ENCODE data around the gene ZNF791. TPM values are rescaled to one million over a fixed set of nuclear protein-coding genes. Genes with fewer than 3 reads are reported as not detected.

Gene ZNF791
- total RNA-seq, 3 donors from 2014 or later = 22.4 to 35.3 (median 34.7) TPM

- no peaks in the 10 kb centered on the region for H3K4me1 ChIP-seq
Measured at GRCh38 chr19:12597594-12597993, 13.1 kb upstream of the ZNF791 start.

GRCh38 chr19:12603714-12604113 lies 7.0 kb upstream of the ZNF791 start:
- TF ChIP-seq, protein P1, sequence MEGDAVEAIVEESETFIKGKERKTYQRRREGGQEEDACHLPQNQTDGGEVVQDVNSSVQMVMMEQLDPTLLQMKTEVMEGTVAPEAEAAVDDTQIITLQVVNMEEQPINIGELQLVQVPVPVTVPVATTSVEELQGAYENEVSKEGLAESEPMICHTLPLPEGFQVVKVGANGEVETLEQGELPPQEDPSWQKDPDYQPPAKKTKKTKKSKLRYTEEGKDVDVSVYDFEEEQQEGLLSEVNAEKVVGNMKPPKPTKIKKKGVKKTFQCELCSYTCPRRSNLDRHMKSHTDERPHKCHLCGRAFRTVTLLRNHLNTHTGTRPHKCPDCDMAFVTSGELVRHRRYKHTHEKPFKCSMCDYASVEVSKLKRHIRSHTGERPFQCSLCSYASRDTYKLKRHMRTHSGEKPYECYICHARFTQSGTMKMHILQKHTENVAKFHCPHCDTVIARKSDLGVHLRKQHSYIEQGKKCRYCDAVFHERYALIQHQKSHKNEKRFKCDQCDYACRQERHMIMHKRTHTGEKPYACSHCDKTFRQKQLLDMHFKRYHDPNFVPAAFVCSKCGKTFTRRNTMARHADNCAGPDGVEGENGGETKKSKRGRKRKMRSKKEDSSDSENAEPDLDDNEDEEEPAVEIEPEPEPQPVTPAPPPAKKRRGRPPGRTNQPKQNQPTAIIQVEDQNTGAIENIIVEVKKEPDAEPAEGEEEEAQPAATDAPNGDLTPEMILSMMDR (IDR thresholded peaks at IDR 0.05) = no peak
- TF ChIP-seq POLR2A (IDR thresholded peaks at IDR 0.05) = no peak
- TF ChIP-seq POLR2AphosphoS5 (IDR thresholded peaks at IDR 0.05) = no peak
- H3K4me3 ChIP-seq = no peak overlapping the region
- H3K36me3 ChIP-seq = no peaks in the 10 kb centered on the region
- no peak for DNase-seq (ENCODE audit: low spot score in 2 of 2)
- no peaks in the 10 kb centered on the region for H3K9me3 ChIP-seq
- H3K4me1 ChIP-seq = no peaks in the 10 kb centered on the region
- H3K27ac ChIP-seq = no peak overlapping the region
- no peaks in the 10 kb centered on the region for H3K27me3 ChIP-seq
- intact Hi-C loops (cut with DNase I; ENCODE audit: low total_unique reads) = no loop called here

More at GRCh38 chr19:12597594-12597993, 13.1 kb upstream of the ZNF791 start:
- H3K27ac ChIP-seq = no peak overlapping the region
- TF ChIP-seq, protein P1 (IDR thresholded peaks at IDR 0.05) = no peak
- TF ChIP-seq POLR2AphosphoS5 (IDR thresholded peaks at IDR 0.05) (no peak), POLR2A (IDR thresholded peaks at IDR 0.05) (no peak)
- no peak overlapping the region for H3K4me3 ChIP-seq
- H3K27me3 ChIP-seq = no peaks in the 10 kb centered on the region
- intact Hi-C loops (cut with DNase I; ENCODE audit: low total_unique reads) = no loop called here
- no peak for DNase-seq (ENCODE audit: low spot score in 2 of 2)
- no peaks in the 10 kb centered on the region for H3K9me3 ChIP-seq
- no peaks in the 10 kb centered on the region for H3K36me3 ChIP-seq

- H3K27ac ChIP-seq = no peak overlapping the region
- DNase-seq (ENCODE audit: low spot score in 2 of 2) = no peak
- H3K36me3 ChIP-seq = no peaks in the 10 kb centered on the region
- intact Hi-C loops (cut with DNase I; ENCODE audit: low total_unique reads) = no loop called here
- no peaks in the 10 kb centered on the region for H3K27me3 ChIP-seq
- no peaks in the 10 kb centered on the region for H3K9me3 ChIP-seq
- no peak overlapping the region for H3K4me3 ChIP-seq
- TF ChIP-seq, protein P1 (IDR thresholded peaks at IDR 0.05) = no peak
- TF ChIP-seq POLR2A (IDR thresholded peaks at IDR 0.05) = no peak
- TF ChIP-seq POLR2AphosphoS5 (IDR thresholded peaks at IDR 0.05) = no peak
- no peaks in the 10 kb centered on the region for H3K4me1 ChIP-seq
Measured at GRCh38 chr19:12606796-12607195, 3.9 kb upstream of the ZNF791 start.

DNA sequence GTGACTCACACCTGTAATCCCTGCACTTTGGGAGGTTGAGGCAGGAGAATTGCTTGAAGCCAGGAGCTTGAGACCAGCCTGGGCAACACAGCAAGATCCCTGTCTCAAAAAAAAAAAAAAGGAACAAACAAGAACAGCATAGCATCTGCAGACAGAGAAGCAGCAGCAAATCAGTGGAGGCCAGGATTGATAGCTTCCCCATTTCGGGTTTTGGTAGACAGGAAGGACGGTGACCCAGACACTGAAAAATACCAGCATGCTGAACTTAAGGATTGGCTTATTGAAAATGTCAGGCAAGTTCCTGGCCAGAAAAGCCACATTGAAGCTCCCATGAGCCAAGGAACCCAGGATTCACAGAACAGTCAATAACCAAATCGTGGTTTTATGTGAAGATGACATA lies 3.1 kb upstream of the ZNF791 start:
- H3K4me3 ChIP-seq = no peak overlapping the region
- H3K27me3 ChIP-seq = no peaks in the 10 kb centered on the region
- no peaks in the 10 kb centered on the region for H3K4me1 ChIP-seq
- H3K36me3 ChIP-seq = no peaks in the 10 kb centered on the region
- no peak for DNase-seq (ENCODE audit: low spot score in 2 of 2)
- H3K27ac ChIP-seq = no peak overlapping the region
- no peaks in the 10 kb centered on the region for H3K9me3 ChIP-seq
- intact Hi-C loops (cut with DNase I; ENCODE audit: low total_unique reads) = no loop called here
- no peak for TF ChIP-seq POLR2A (IDR thresholded peaks at IDR 0.05)
- no peak for TF ChIP-seq POLR2AphosphoS5 (IDR thresholded peaks at IDR 0.05)
- TF ChIP-seq, protein P1 (IDR thresholded peaks at IDR 0.05) = no peak

DNA sequence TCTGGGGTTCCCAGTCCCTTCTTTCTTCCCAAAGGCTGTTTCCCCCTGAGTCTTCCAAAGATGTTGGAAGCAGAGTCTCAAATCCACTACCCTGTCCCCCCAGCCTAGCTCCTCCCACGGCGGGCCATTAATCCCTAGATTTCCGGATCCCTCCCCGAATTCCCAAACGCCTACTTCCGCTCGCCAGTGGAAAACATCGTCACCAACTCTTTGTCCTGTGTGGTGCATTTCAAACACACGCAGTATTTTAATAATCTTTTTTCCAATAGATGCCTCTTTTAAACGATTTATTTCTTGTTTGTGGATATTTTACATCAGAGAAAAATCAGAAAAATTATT lies 610 bp downstream of the ZNF791 start:
- H3K27me3 ChIP-seq = no peaks in the 10 kb centered on the region
- peak overlapping the region; percentile 84 to 100 (median 91) for H3K4me3 ChIP-seq
- no peaks in the 10 kb centered on the region for H3K36me3 ChIP-seq
- intact Hi-C loops (cut with DNase I; ENCODE audit: low total_unique reads) = no loop called here
- H3K4me1 ChIP-seq = no peaks in the 10 kb centered on the region
- DNase-seq (ENCODE audit: low spot score in 2 of 2) = peak; percentile 75 to 76
- H3K27ac ChIP-seq = peak overlapping the region; percentile 98 to 100
- H3K9me3 ChIP-seq = no peaks in the 10 kb centered on the region
- TF ChIP-seq POLR2AphosphoS5 (IDR thresholded peaks at IDR 0.05) (no peak), POLR2A (IDR thresholded peaks at IDR 0.05) (no peak)
- TF ChIP-seq, protein P1 (IDR thresholded peaks at IDR 0.05) = no peak
